GM19372 (cell line): ENCODE measurements around the gene SLC38A10.
"Not testable (repeated sequence)": the region's sequence is repeated elsewhere in the genome, so short reads cannot be mapped to it uniquely, and the experiment has no call there.

ENCODE experiments used
- ATAC-seq: cut with Tn5 transposase; IDR thresholded peaks from one replicate; pipeline ENCODE4 v1.9.1; 2021; ENCODE audit warnings: mild to moderate bottlenecking, low read depth, moderate library complexity; ENCODE audit not compliant: unreplicated experiment

The SLC38A10 gene

GRCh38 chr17:81234506-81234855 lies 60.6 kb downstream of the SLC38A10 start:
- no peak for ATAC-seq

GRCh38 chr17:81233811-81234505 lies 61.1 kb downstream of the SLC38A10 start:
- no peak for ATAC-seq

GRCh38 chr17:81233316-81233715 lies 61.8 kb downstream of the SLC38A10 start:
- no peak for ATAC-seq

DNA sequence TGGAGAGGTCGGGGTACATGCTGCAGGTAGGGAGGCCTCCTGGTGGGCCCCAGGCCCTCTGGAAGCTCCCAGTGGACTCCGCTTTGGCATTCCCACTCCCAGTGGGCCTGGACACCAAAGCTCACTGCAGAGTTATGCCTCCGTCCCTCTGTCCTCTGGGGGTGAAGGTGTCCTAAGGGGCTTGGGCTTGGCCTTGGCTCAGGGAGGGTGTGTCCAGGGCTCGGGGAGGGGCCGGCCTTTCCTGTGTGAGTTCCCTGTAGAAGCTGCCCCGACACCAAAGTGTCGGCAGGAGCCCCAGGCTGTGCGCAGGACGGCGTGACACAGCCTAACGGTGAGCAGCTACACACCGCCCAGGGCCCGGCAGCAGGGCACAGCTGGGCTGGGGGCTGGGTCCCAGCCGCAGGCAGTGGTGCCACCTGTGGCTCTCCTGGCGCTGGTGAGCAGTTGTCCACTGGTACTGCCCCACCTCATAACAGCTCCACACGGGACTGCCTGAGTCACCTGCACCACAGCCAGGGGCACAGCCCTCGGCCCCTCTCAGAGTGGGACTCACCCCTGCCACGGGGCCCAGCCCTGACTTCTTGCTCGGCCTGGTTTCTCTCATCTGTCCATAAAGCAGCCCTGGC lies 62.4 kb downstream of the SLC38A10 start:
- no peak for ATAC-seq

- ATAC-seq: no peak
These were observed 63.1 kb downstream of the SLC38A10 start for GRCh38 chr17:81231766-81232581.

- ATAC-seq: no peak
These were observed 63.9 kb downstream of the SLC38A10 start for GRCh38 chr17:81231121-81231645.

DNA sequence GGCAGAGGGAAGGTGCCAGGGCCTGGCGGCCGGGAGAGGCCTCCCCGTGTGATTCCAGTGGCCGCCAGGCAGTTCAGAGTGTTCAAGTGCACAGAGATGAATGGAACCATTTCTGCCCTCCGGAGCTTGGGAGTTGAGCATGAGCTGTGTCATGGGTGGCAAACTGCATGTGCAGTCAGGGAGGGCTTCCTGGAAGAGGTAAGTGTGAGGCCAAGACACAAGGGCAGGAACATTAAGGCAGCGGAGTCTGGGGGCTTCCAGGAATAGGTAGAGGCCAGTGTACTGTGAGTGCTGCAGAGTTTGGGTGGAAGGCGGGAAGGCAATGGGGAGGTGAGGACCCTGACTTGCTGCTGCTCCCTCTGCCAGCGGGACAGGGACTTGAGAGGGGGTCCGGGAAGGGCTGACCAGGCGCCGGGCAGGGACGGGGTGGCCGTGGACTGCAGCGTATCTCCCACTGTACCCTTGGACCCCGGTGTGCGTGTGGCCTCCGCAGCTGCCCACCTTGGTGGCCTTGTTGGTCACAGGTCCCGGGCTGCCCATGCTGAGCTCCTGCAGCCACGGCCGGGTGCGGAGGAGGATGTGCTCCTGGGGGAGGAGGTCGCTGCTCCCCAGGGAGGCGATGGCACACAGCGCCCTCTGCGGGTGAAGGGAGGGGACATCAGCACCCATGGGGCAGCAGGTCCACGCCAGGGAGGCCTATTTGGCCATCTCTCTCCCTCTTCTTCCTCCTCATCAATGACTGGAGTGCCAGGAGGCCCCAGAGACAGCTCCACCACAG lies 64.9 kb downstream of the SLC38A10 start:
- no peak for ATAC-seq

GRCh38 chr17:81229666-81229920 lies 65.5 kb downstream of the SLC38A10 start:
- ATAC-seq: no peak

GRCh38 chr17:81228834-81229665 lies 66.1 kb downstream of the SLC38A10 start:
- no peak for ATAC-seq

DNA sequence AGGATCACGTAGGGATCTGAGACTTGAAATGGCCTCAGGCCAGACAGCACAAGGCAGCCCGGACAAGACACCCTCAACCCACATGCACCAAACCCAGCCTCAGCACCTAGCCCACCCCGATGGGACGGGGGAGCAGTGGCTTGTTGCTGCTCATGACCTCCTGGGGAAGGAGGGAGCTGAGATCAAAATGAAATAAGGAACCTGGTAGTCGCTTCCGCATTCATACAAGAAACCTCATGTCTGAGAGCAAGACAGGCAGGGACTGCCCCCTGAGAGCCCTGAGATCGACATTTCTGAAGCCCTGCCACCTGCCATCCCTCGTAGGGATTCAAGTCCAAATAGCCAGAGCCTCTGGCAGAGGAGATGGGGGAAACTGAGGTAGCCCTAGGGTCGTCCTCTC lies 66.7 kb downstream of the SLC38A10 start:
- ATAC-seq: no peak

DNA sequence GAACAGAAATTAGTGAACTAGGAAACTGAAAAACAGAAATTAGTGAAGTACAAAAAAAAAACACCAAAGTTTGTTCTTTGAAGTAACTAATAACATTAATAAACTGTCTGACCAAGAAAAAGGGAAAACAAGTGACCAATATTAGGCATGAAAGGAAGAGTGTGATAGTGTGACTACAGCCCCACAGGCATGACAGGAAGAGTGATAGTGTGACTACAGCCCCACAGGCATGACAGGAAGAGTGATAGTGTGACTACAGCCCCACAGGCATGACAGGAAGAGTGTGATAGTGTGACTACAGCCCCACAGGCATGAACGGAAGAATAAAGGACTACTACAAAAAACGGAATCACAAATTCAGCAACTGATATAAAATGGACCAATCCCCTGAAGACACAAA lies 67.5 kb downstream of the SLC38A10 start:
- ATAC-seq: not testable (repeated sequence)

GRCh38 chr17:81223762-81224130 lies 71.4 kb downstream of the SLC38A10 start:
- ATAC-seq: no peak

DNA sequence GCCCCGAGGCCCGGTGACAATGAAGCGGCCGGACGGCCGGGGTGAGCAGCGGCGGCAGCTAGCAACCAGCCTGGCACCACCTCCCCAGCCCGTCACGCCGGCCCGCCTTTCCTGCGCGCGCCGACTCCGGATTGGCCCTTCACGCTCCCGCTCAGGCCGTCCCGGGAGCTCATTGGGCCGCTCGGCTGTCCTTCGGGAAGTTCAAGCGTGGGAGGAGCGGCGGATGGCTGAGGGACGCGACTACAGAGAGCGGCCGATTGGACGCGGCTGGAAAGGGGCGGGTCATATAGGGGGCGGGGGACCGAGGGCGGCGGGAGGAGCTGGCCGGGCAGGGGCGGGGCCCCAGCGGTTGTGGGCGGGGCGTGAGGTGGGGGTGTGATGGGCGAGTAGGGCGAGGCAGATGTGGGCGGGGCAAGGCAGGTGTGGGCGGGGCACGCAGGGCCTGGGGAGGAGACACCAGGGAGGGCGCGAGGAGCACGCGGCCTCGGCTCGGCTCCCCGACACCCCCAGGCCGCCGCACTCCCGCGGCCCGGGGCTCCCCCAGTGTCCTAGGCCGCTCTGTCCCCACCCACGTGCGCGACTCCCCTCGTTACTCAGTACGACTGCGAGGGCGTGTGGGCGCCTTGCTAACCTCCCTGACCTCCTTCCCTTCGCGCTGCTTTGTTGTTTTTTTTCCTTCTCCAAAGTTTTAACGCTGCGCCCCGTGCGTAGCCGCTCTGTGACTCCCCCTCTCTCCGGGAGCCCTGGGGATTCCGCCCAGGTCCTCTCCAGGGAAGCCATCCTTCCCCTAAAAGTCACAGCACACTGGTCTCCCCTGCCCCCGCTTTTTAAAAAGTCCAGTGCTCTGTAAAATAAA lies 72.0 kb downstream of the SLC38A10 start, which contains the start of gene CEP131:
Gene CEP131 (minus strand): TSS at position 60 of the 856 bp plus-strand sequence. CDS start 2,909 bp downstream, outside the sequence.
- ATAC-seq: peak; percentile 91

- ATAC-seq: no peak
These were observed 72.5 kb downstream of the SLC38A10 start for GRCh38 chr17:81222620-81222905.

GRCh38 chr17:81221842-81222619 lies 73.1 kb downstream of the SLC38A10 start:
- no peak for ATAC-seq

- no peak for ATAC-seq
These were observed 73.7 kb downstream of the SLC38A10 start for GRCh38 chr17:81221371-81221841.

DNA sequence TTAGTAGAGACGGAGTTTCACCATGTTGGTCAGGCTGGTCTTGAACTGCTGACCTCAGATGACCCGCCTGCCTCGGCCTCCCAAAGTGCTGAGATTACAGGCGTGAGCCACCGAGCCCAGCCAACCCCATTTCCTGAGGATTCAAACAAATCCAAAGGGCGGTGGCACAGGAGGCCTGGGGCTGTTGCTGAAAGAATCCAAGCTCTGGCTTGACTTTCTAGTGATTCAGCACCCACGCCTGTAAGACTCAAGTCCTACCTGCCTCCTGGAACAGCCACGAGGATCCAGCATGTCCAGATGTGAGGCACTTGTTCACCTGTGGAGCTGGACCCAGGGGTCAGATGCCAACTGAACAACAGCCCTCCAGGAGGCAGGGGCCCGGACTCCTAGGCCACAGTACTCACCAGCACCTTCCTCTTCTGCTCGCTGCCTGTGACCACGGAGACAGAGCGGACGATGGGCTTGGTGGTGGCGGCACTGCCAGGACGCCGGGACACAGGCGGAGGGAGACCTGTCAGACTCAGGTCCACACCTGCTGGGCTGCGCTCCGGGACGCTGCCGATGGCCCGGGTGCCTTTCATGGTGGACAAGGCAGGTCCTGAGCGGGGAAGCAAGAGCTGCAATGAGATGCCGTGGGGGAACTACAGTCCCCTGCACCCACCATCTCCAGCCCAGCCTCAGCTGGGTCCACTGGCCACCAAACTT lies 75.5 kb downstream of the SLC38A10 start:
- no peak for ATAC-seq

DNA sequence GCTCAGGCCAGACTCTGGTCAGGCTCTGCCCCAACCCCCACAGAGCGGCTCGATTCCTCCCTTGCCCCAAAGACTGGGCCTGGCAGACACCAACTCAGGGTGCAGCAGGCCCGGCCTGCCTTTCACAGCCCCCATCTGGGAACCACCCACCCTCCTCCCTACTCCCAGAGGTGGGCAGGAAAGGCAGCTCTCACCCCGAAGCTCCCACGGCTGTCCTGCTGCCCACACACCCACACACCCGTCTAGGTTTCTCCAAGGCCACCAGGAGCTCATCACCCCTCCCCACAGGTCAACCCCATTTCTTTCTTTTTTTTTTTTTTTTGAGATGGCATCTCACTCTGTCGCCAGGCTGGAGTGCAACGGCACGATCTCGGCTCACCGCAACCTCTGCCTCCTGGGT lies 76.1 kb downstream of the SLC38A10 start:
- ATAC-seq: no peak
